Upper lobe of left lung (tissue), 6 donors: ENCODE data around the gene HEATR1. TPM values are rescaled to one million over a fixed set of nuclear protein-coding genes. Genes with fewer than 3 reads are reported as not detected.
A peak's percentile ranks its signal among the peaks of the same experiment; 100 is the strongest.

Experiments used
- ATAC-seq, 2 donors: fragments of 200-7000 bp; cut with Tn5 transposase; one replicate each; pipeline ENCODE4 v1.9.1; 2022; ENCODE audit warnings: mild to moderate bottlenecking in 2 of 2, moderate library complexity in 2 of 2; ENCODE audit not compliant: low FRiP score in 2 of 2
- DNase-seq, 2 donors: peaks; one replicate each; pipeline ENCODE4 v3.0.0-alpha.2; 2019 to 2020
- H3K27ac ChIP-seq, 4 donors: fragments of 200-600 bp; sonication (generic); one replicate each; pipeline ENCODE4 v1.5.1; 2016 to 2019
- H3K27me3 ChIP-seq, 4 donors: fragments of 200-600 bp; sonication (generic); one replicate each; pipeline ENCODE4 v1.5.1; 2017 to 2019
- H3K36me3 ChIP-seq, 4 donors: fragments of 200-600 bp; sonication (generic); one replicate each; pipeline ENCODE4 v1.5.1; 2016 to 2019
- H3K4me1 ChIP-seq, 4 donors: fragments of 200-600 bp; sonication (generic); one replicate each; pipeline ENCODE4 v1.5.1; 2018 to 2019
- H3K4me3 ChIP-seq, 4 donors: fragments of 200-600 bp; sonication (generic); one replicate each; pipeline ENCODE4 v1.5.1; 2017 to 2019; ENCODE audit warnings: mild to moderate bottlenecking in 2 of 4, moderate library complexity in 1 of 4
- H3K9me3 ChIP-seq, 4 donors: fragments of 200-600 bp; sonication (generic); one replicate each; pipeline ENCODE4 v1.5.1; 2018 to 2019
- EP300 ChIP-seq, 4 donors: sonication (generic); formaldehyde crosslinking; IDR thresholded peaks; one replicate each; pipeline ENCODE4 v1.5.1; 2017; ENCODE audit warnings: antibody characterized with exemption in 4 of 4, control low read depth in 2 of 4
- POLR2A ChIP-seq, 4 donors: fragments of 450-650 bp; IDR thresholded peaks; one replicate each; pipeline ENCODE4 v1.5.1; 2016 to 2017; ENCODE audit warnings: antibody characterized with exemption in 4 of 4, mild to moderate bottlenecking in 2 of 4
- POLR2AphosphoS5 ChIP-seq, 2 donors: sonication (generic); formaldehyde crosslinking; IDR thresholded peaks; one replicate each; pipeline ENCODE4 v1.5.1; 2017; ENCODE audit warnings: antibody characterized with exemption in 2 of 2
- WGBS, 2 donors: methylation state at CpG; one replicate each; pipeline ENCODE4 v1.1.5; 2017 to 2018; 5-methylcytosine and 5-hydroxymethylcytosine counted together
- total RNA-seq, 6 donors: library from RNA; depleted of rRNA in 4 of 6; stranded (reverse); fragments of >200 nt in 4 of 6; gene quantifications; one replicate each; pipeline versions ENCODE4 v1.1.0 to v1.2.1, GENCODE V29; 2016 to 2021
- TF ChIP-seq, protein P1 (sequence below), 6 experiments: fragments of 450-650 bp in 4 of 6; fragments of 200-600 bp in 2 of 6; sonication (generic) in 2 of 6; IDR thresholded peaks; one replicate each; pipeline ENCODE4 v1.5.1; 2016 to 2019; ENCODE audit warnings: antibody characterized with exemption in 6 of 6
- donor health status: DM: no; HTN: no; CAD: no; lungs with moderate emphysema.
- donor health status: DM: no; HTN: yes; CAD: no; lungs with severe emphysema.

Gene HEATR1
- total RNA-seq, 6 donors from 2014 or later: 9.0 to 27.5 (median 18.5) TPM

DNA sequence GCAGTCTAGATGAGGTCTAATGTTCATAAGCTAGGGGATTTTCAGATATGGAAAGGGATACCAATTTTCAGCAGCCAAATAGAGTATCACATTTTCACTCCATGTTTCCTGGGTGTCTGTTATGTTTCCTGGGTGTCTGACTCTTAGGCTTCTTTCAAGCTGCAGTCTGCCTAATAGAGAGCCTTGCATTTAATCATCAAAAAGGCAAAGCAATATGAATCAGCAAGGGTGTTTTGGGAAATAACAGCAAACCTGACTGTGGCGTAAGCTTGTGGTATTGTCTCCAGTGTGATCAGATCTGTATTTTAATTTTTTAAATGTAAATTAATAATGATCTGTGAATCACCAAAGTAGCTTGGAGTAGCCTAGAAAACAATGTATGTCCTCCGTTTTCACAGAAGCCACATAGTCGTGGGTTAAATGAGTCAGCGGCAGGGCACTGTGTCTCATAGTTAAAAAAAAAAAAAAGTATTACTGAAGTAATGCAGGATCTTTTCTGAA, 70.1 kb downstream of the HEATR1 start:
- DNase-seq (no peak), ATAC-seq (no peak)
- Histone ChIP-seq H3K27ac (no peak overlapping the region), H3K4me3 (no peak overlapping the region), H3K27me3 (no peaks in the 10 kb centered on the region), H3K4me1 (peaks cover 0 to 3% (median 0%) of the 10 kb centered on the region in 4 donors), H3K9me3 (no peaks in the 10 kb centered on the region), H3K36me3 (peaks cover 0 to 60% (median 32%) of the 10 kb centered on the region in 4 donors)
- WGBS, 2 donors: 76 to 77% methylated on average over 4 of the region's 4 CpGs
- no peak for TF ChIP-seq POLR2AphosphoS5 (IDR thresholded peaks at IDR 0.05)
- TF ChIP-seq, protein P1, sequence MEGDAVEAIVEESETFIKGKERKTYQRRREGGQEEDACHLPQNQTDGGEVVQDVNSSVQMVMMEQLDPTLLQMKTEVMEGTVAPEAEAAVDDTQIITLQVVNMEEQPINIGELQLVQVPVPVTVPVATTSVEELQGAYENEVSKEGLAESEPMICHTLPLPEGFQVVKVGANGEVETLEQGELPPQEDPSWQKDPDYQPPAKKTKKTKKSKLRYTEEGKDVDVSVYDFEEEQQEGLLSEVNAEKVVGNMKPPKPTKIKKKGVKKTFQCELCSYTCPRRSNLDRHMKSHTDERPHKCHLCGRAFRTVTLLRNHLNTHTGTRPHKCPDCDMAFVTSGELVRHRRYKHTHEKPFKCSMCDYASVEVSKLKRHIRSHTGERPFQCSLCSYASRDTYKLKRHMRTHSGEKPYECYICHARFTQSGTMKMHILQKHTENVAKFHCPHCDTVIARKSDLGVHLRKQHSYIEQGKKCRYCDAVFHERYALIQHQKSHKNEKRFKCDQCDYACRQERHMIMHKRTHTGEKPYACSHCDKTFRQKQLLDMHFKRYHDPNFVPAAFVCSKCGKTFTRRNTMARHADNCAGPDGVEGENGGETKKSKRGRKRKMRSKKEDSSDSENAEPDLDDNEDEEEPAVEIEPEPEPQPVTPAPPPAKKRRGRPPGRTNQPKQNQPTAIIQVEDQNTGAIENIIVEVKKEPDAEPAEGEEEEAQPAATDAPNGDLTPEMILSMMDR (IDR thresholded peaks at IDR 0.05): no peak
- no peak for TF ChIP-seq EP300 (IDR thresholded peaks at IDR 0.05)
- no peak for TF ChIP-seq POLR2A (IDR thresholded peaks at IDR 0.05)

DNA sequence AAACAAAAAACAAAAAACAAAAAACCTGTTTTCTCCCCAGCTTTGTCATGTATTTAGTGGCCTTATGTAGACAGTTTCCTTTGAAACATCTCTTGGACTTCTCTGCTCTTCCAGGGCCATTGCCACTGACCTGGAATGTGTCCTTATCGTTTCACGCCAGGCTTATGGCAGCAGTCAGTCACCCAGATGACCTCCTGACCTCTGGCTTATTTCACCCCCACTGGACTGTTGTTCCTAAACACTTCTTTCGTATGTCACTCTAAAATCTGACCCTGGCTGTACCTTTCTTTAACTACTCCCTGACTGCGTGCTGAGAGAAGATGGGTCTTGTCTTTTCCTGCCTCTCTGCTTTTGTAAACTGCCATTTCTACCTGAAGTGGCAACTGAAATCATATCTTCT, 71.5 kb downstream of the HEATR1 start:
- 87 to 92% methylated on average over 4 of the region's 4 CpGs for WGBS, 2 donors
- TF ChIP-seq EP300 (IDR thresholded peaks at IDR 0.05) (no peak), POLR2A (IDR thresholded peaks at IDR 0.05) (no peak), POLR2AphosphoS5 (IDR thresholded peaks at IDR 0.05) (no peak)
- TF ChIP-seq, protein P1 (IDR thresholded peaks at IDR 0.05): no peak
- ATAC-seq: no peak
- Histone ChIP-seq H3K36me3 (peaks cover 0 to 56% (median 24%) of the 10 kb centered on the region in 4 donors), H3K27ac (no peak overlapping the region), H3K9me3 (no peaks in the 10 kb centered on the region), H3K4me1 (peaks cover 0 to 3% (median 0%) of the 10 kb centered on the region in 4 donors), H3K4me3 (no peak overlapping the region), H3K27me3 (no peaks in the 10 kb centered on the region)
- DNase-seq: no peak

DNA sequence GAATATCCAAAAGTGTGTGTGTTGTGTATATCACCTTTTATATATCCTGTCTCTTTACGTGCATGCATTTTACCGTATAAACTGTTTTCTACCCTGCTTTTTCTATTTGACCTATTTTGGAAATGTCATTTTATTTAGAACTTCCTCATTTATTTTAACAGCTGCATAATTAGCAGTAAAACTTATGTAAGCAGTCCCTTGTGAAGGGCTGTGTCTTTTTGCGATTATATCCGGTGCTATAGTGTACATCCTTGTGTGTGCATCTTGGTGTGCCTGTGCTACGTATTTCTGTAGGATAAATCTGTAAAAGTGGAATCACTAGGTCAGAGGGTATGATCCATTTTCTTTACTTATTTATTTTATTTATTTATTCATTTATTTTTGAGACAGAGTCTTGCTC, 73.4 kb downstream of the HEATR1 start:
- 73 to 77% methylated on average over 5 of the region's 5 CpGs for WGBS, 2 donors

DNA sequence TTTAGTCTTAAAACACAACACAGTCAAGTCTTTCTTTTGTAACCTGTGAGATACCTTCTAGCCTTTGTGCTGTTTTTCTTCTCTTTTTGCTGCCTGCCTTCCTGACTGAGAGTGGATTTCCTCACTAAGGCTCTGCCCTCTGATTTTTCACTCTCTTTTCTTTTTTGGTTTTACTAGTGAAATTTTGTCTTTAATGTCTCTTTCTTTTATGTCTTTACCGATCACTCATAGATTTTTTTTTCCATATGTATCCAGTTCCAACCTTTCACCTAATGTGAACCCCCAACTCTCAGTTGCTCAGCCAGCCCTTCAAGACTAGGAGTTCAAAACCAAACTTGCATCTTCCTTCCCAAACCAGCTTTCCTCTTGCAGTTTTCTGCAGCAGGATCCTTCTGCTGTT, 74.0 kb downstream of the HEATR1 start:
- Histone ChIP-seq H3K4me1 (peaks cover 3 to 4% (median 3%) of the 10 kb centered on the region in 4 donors), H3K9me3 (no peaks in the 10 kb centered on the region), H3K27ac (no peak overlapping the region), H3K36me3 (peaks cover 5 to 59% (median 30%) of the 10 kb centered on the region in 4 donors), H3K4me3 (no peak overlapping the region), H3K27me3 (no peaks in the 10 kb centered on the region)
- ATAC-seq (no peak), DNase-seq (no peak)
- 83 to 91% methylated on average over 1 of the region's 1 CpG for WGBS, 2 donors
- TF ChIP-seq, protein P1 (IDR thresholded peaks at IDR 0.05): no peak
- no peak for TF ChIP-seq POLR2A (IDR thresholded peaks at IDR 0.05)
- TF ChIP-seq EP300 (IDR thresholded peaks at IDR 0.05): no peak
- TF ChIP-seq POLR2AphosphoS5 (IDR thresholded peaks at IDR 0.05): no peak

More for the DNA sequence above, 73.4 kb downstream of the HEATR1 start:
- no peak overlapping the region for H3K27ac ChIP-seq
- TF ChIP-seq POLR2A (IDR thresholded peaks at IDR 0.05): no peak
- H3K4me1 ChIP-seq: peaks cover 0 to 3% (median 0%) of the 10 kb centered on the region in 4 donors
- no peaks in the 10 kb centered on the region for H3K9me3 ChIP-seq
- H3K4me3 ChIP-seq: no peak overlapping the region
- ATAC-seq: no peak
- peaks cover 5 to 62% (median 32%) of the 10 kb centered on the region in 4 donors for H3K36me3 ChIP-seq
- no peak for DNase-seq
- H3K27me3 ChIP-seq: no peaks in the 10 kb centered on the region

DNA sequence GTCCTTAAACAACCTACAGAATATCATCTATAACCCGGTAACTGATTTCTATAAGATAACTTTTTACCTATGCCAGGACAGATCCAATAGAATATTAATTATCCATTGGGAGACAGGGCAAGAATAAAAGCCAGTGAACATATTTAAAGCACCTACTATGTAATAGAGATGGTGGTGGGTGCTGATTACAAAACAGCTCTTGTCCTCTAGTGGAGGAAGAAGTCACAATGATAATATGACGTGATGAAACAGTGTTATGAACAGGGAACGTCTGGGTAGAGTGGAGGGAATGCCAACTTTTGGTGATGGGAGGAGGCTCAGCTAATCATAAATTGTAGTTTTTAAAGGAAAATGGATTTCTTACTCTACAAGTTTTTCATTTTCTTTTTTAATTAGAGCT, 78.2 kb downstream of the HEATR1 start:
- ATAC-seq (no peak), DNase-seq (no peak)
- TF ChIP-seq POLR2A (IDR thresholded peaks at IDR 0.05): no peak
- no peak for TF ChIP-seq POLR2AphosphoS5 (IDR thresholded peaks at IDR 0.05)
- Histone ChIP-seq H3K36me3 (peaks cover 5 to 41% (median 22%) of the 10 kb centered on the region in 4 donors), H3K4me1 (peaks cover 7 to 17% (median 10%) of the 10 kb centered on the region in 4 donors), H3K27me3 (no peaks in the 10 kb centered on the region), H3K27ac (no peak overlapping the region), H3K4me3 (no peak overlapping the region), H3K9me3 (no peaks in the 10 kb centered on the region)
- WGBS, 2 donors: 76 to 78% methylated on average over 3 of the region's 3 CpGs

DNA sequence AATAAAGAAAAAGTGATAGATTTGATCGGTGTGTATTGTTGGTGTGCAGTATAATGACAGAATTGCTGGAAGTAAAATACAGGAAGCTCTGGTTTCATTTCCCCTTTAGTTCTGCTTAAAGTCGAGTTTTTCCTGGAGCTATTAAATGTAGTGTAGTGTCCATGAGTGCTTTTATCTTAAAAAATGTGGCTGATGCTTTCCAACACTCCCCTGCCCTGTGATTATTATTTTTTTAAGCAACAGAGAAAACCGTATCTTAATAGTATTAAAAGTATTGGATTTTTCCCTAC, 79.5 kb downstream of the HEATR1 start:
- H3K36me3 ChIP-seq: peaks cover 5 to 32% (median 22%) of the 10 kb centered on the region in 4 donors
- DNase-seq (no peak), ATAC-seq (peak in 1 of 2 donors; percentile 30)
- H3K4me3 ChIP-seq: peak overlapping the region; percentile 73 to 96 (median 90)
- H3K9me3 ChIP-seq: no peaks in the 10 kb centered on the region
- 9 to 11% methylated on average over 3 of the region's 3 CpGs for WGBS, 2 donors
- TF ChIP-seq POLR2AphosphoS5 (IDR thresholded peaks at IDR 0.05): no peak
- TF ChIP-seq, protein P1 (IDR thresholded peaks at IDR 0.05): no peak
- TF ChIP-seq POLR2A (IDR thresholded peaks at IDR 0.05): no peak
- TF ChIP-seq EP300 (IDR thresholded peaks at IDR 0.05): no peak
- peaks cover 7 to 17% (median 10%) of the 10 kb centered on the region in 4 donors for H3K4me1 ChIP-seq
- no peaks in the 10 kb centered on the region for H3K27me3 ChIP-seq
- peak overlapping the region; percentile 94 to 98 (median 94) for H3K27ac ChIP-seq
